K562 (cell line): ENCODE measurements around the gene SLC9A3. TPM values are rescaled to one million over a fixed set of nuclear protein-coding genes. Genes with fewer than 3 reads are reported as not detected.

Source experiments
- ATAC-seq: fragments of 200-7000 bp; cut with Tn5 transposase; 3 replicates; pipeline ENCODE4 v1.9.1; 2020; ENCODE audit warnings: moderate library complexity
- BruUV-seq: library from RNA; stranded (reverse); fragments of 400-500 nt; replicated peaks from 2 replicates; lab custom pipeline; 2021; lab: Mats Ljungman, UMichigan
- CTCF ChIA-PET: fragments of 300-600 bp; formaldehyde crosslinking; extraction: SDS; loops from one replicate; lab custom pipeline; 2021; ENCODE audit warnings: low intra/inter-chr PET ratio; lab: Yijun Ruan, JAX
- POLR2A ChIA-PET: fragments of 300-600, 350-650 bp; sonication (Branson Sonifier 250); formaldehyde crosslinking; extraction: SDS; loops from one replicate; lab custom pipeline; 2021; ENCODE audit warnings: antibody characterized with exemption, inconsistent platforms; lab: Yijun Ruan, JAX
- DNase-seq, 4 experiments: peaks; one replicate each; pipeline versions ENCODE4 v3.0.0 to v3.0.0-alpha.2; 2011 to 2018; ENCODE audit warnings: low spot score in 3 of 4, mixed read lengths in 3 of 4; ENCODE audit errors: extremely low read depth in 1 of 4
- FAIRE-seq: peaks from 2 replicates; lab custom pipeline; 2011; peaks lifted over from hg19 to GRCh38; lab: Jason Lieb, UNC
- H2AFZ ChIP-seq: 2 replicates; pipeline ENCODE4 v1.6.0; 2011; ENCODE audit warnings: low read depth, low read length, control low read depth, inconsistent platforms
- H3K27ac ChIP-seq: fragments of 200-600 bp; 3 replicates; pipeline ENCODE4 v1.8.0; 2011; ENCODE audit warnings: low read depth, mild to moderate bottlenecking, control low read depth, inconsistent platforms, low read length, moderate library complexity, mixed read lengths; ENCODE audit errors: extremely low read depth
- H3K27me3 ChIP-seq, 2 experiments: fragments of 300-600 bp in 1 of 2; 2 replicates in 1 of 2; 3 replicates in 1 of 2; pipeline versions ENCODE4 v1.6.0 to v1.8.0; 2011; ENCODE audit warnings: inconsistent platforms in 2 of 2, low read length in 2 of 2, mild to moderate bottlenecking in 1 of 2, mixed read lengths in 1 of 2, moderate library complexity in 1 of 2; ENCODE audit not compliant: control insufficient read depth in 2 of 2, insufficient read depth in 2 of 2
- H3K36me3 ChIP-seq: fragments of 300-600 bp; 3 replicates; pipeline ENCODE4 v1.8.0; 2011; ENCODE audit warnings: mild to moderate bottlenecking, low read length, inconsistent platforms; ENCODE audit not compliant: control insufficient read depth, insufficient read depth
- H3K4me1 ChIP-seq, 2 experiments: fragments of 200-600 bp in 1 of 2; replicated peaks in 1 of 2; 2 replicates in 1 of 2; 3 replicates in 1 of 2; pipeline versions ENCODE4 v1.5.1 to v1.8.0; 2011; ENCODE audit warnings: inconsistent platforms in 2 of 2, low read length in 2 of 2, mild to moderate bottlenecking in 1 of 2, mixed read lengths in 1 of 2, moderate library complexity in 1 of 2; ENCODE audit not compliant: control insufficient read depth in 2 of 2, insufficient read depth in 2 of 2
- H3K4me2 ChIP-seq: 2 replicates; pipeline ENCODE4 v1.6.1; 2011; ENCODE audit warnings: low read length, control low read depth, inconsistent platforms, mixed read lengths; ENCODE audit not compliant: insufficient read depth
- H3K4me3 ChIP-seq: fragments of 200-600 bp; sonication (generic), shearing (Covaris generic); 2 replicates; pipeline ENCODE4 v1.5.1; 2016; ENCODE audit warnings: control low read depth, inconsistent platforms
- H3K79me2 ChIP-seq: fragments of 200-600 bp; 3 replicates; pipeline ENCODE4 v1.8.0; 2011; ENCODE audit warnings: low read length, inconsistent platforms; ENCODE audit not compliant: control insufficient read depth, insufficient read depth
- H3K9ac ChIP-seq, 2 experiments: 2 replicates each; pipeline versions ENCODE4 v1.6.0 to v1.6.1; 2011; ENCODE audit warnings: low read depth in 2 of 2, low read length in 2 of 2, control low read depth in 1 of 2, inconsistent platforms in 1 of 2, mild to moderate bottlenecking in 1 of 2, mixed read lengths in 1 of 2; ENCODE audit not compliant: insufficient read depth in 1 of 2
- H3K9me1 ChIP-seq: one replicate; pipeline ENCODE4 v1.6.0; 2011; ENCODE audit warnings: inconsistent platforms, mild to moderate bottlenecking, low read length, moderate library complexity; ENCODE audit not compliant: control insufficient read depth, insufficient read depth
- H3K9me3 ChIP-seq: replicated peaks from 2 replicates; pipeline ENCODE4 v1.5.1; 2011; ENCODE audit warnings: low read depth, low read length, inconsistent platforms; ENCODE audit not compliant: control insufficient read depth, insufficient read depth
- H4K20me1 ChIP-seq: replicated peaks from 2 replicates; pipeline ENCODE4 v1.6.1; 2011; ENCODE audit warnings: low read length, inconsistent platforms, mixed read lengths; ENCODE audit not compliant: control insufficient read depth, insufficient read depth
- GTF2F1 ChIP-seq: IDR thresholded peaks from 2 replicates; pipeline ENCODE4 v1.6.1; 2011; ENCODE audit warnings: low read depth, low read length, improper control_type of control experiment
- KLF1 ChIP-seq: fragments of 450-650 bp; IDR thresholded peaks from 2 replicates; pipeline ENCODE4 v1.6.1; 2016; ENCODE audit warnings: missing genetic modification characterization, missing compliant biosample characterization
- PHTF2 ChIP-seq: fragments of 250-450 bp; sonication (Bioruptor Pico); IDR thresholded peaks from 2 replicates; pipeline ENCODE4 v1.5.0; 2021; ENCODE audit warnings: mild to moderate bottlenecking
- ZNF280A ChIP-seq: fragments of 450-650 bp; IDR thresholded peaks from 2 replicates; pipeline ENCODE4 v1.6.1; 2018; ENCODE audit warnings: mild to moderate bottlenecking, low read depth; ENCODE audit not compliant: partially characterized antibody
- WGBS: fragments of 100-300 bp; shearing (Covaris generic); methylation state at CpG from one replicate; pipeline ENCODE4 v1.1.6; 2016; ENCODE audit warnings: low coverage, mixed read lengths; ENCODE audit not compliant: insufficient coverage; ENCODE audit errors: missing lambda C conversion rate; 5-methylcytosine and 5-hydroxymethylcytosine counted together
- in situ Hi-C: fragments of 300-500 bp; cut with MboI; formaldehyde crosslinking; loops from 4 replicates; pipeline ENCODE4 v1.15.0; 2018; ENCODE audit warnings: inconsistent platforms, mixed read lengths
- intact Hi-C: fragments of 100-400 bp; cut with micrococcal nuclease; formaldehyde crosslinking; loops from 2 replicates; pipeline ENCODE4 v1.14.2; 2022
- polyA plus RNA-seq, 8 experiments: library from polyadenylated mRNA; depleted of rRNA in 4 of 8; stranded (reverse) in 5 of 8; unstranded in 3 of 8; fragments of >200 nt; fragmentation: Nextera tagmentation in 2 of 8; fragmentation: Illumina TruSeq in 1 of 8; extraction: Ambion mirVana in 2 of 8; extraction: Trizol in 1 of 8; gene quantifications; 2 replicates each; pipeline versions ENCODE4 v1.2.1 to v1.2.3, GENCODE V29; 2011 to 2014; ENCODE audit warnings: inconsistent platforms in 1 of 8, missing spikeins in 1 of 8
- total RNA-seq, 7 experiments: library from RNA; depleted of rRNA in 6 of 7; stranded (reverse); fragments of >200 nt in 6 of 7; fragmentation: Illumina TruSeq in 2 of 7; extraction: Trizol in 2 of 7; gene quantifications; 2 replicates each; pipeline versions ENCODE4 v1.2.1 to v1.2.3, GENCODE V29; 2011 to 2021; ENCODE audit warnings: low replicate concordance in 1 of 7
- TF ChIP-seq, protein P1 (sequence below): sonication (generic); formaldehyde crosslinking; IDR thresholded peaks from 2 replicates; pipeline ENCODE4 v1.8.0; 2023; ENCODE audit warnings: mild to moderate bottlenecking, missing genetic modification reagents

The SLC9A3 gene
- total and polyA plus RNA-seq, 9 of the 15 experiments (the other 6 are each of a cell fraction or from before 2014, with no cell fraction given) = 1.5 to 5.8 (median 3.7) TPM; not detected in 2

DNA sequence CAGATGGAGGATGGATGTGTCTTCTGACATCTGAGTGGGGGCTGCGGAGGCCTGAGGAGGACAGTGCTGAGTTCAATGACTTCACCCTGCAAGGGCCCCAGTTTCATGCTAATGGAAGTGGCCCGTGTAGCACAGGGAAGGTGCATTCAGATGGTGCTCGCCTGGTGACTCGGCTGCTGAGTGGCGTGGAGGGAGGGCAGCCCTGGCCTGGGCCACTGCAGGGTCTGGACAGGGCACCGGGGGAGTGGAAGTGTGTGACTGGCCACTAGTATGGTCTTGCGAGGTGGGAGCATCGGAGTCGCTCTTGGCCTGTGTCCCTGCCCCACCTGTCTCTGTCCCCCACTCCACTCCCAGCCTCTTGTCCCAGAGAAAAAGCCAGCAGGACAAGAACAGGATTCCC, 1.7 kb upstream of the SLC9A3 start (continued):
- TF ChIP-seq, protein P1, sequence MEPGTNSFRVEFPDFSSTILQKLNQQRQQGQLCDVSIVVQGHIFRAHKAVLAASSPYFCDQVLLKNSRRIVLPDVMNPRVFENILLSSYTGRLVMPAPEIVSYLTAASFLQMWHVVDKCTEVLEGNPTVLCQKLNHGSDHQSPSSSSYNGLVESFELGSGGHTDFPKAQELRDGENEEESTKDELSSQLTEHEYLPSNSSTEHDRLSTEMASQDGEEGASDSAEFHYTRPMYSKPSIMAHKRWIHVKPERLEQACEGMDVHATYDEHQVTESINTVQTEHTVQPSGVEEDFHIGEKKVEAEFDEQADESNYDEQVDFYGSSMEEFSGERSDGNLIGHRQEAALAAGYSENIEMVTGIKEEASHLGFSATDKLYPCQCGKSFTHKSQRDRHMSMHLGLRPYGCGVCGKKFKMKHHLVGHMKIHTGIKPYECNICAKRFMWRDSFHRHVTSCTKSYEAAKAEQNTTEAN = no peak
- TF ChIP-seq GTF2F1 (no peak), KLF1 (tag) (no peak), PHTF2 (CRISPR knock-in tag) (no peak)

DNA sequence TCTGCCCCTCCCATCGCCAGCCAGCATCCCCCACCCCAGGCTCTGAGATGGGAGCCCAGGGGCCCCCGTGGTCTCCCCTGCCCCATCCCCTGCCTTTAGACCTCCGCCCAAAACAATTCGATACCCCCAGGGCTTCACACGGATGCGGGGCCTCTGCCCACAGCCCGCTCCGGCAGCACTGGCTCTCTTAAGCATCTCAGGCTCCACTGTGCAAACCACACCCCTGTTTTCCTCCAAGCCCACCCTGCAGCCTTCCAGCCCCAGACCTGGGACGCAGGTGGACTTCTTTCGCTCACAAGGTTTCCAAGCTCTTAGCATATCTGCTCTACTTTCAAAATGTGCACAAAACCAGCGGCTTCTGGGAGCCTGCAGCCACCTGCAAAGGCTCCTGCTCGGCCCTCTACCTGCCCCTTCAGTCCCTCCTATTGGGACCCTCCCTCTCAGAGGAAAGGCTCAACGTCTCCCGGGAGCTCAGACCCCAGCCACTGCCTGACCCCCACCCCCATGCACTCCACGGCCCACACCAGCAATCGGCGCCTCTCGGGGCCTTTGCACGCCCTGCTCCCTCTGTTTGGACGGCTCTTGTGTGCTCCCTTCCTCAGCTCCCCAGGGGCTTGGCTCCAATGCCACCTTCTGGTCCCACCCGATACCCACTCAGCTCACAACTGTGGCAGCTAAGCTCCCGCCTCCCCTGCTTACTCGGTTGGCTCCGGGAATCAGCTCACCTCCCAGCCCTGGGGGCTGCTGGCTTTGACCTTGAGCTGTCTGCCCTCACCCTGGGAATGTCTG, 918 bp upstream of the SLC9A3 start:
- Histone ChIP-seq H3K27ac (no peak overlapping the region), H3K4me1 (peaks cover 0 to 25% of the 10 kb centered on the region in 2 experiments; a peak in 3 of 5 replicates), H2AFZ (no peak overlapping the region), H4K20me1 (peaks cover 22% of the 10 kb centered on the region), H3K9me1 (no peaks in the 10 kb centered on the region), H3K27me3 (peaks cover 36 to 76% of the 10 kb centered on the region in 2 experiments; a peak in 3 of 5 replicates), H3K79me2 (no peaks in the 10 kb centered on the region), H3K4me2 (no peak overlapping the region), H3K36me3 (no peaks in the 10 kb centered on the region), H3K9me3 (no peaks in the 10 kb centered on the region), H3K9ac (no peak overlapping the region), H3K4me3 (no peak overlapping the region)
- intact Hi-C loops (no loop called here), in situ Hi-C loops (no loop called here)
- ChIA-PET POLR2A (no interaction called here), CTCF (no interaction called here)
- 8% methylated on average over 22 of the region's 24 CpGs for WGBS
- TF ChIP-seq ZNF280A = no peak
- ATAC-seq (no peak), DNase-seq (no peak), FAIRE-seq (no peak)
- no TSS peak for BruUV-seq
